Medulla oblongata (tissue), 1 donor: ENCODE measurements around the gene ATG7.

Source experiments
- DNase-seq: peaks from one replicate; pipeline ENCODE4 v3.0.0-alpha.2; 2015; ENCODE audit errors: extremely low spot score

ATG7 gene, protein sequence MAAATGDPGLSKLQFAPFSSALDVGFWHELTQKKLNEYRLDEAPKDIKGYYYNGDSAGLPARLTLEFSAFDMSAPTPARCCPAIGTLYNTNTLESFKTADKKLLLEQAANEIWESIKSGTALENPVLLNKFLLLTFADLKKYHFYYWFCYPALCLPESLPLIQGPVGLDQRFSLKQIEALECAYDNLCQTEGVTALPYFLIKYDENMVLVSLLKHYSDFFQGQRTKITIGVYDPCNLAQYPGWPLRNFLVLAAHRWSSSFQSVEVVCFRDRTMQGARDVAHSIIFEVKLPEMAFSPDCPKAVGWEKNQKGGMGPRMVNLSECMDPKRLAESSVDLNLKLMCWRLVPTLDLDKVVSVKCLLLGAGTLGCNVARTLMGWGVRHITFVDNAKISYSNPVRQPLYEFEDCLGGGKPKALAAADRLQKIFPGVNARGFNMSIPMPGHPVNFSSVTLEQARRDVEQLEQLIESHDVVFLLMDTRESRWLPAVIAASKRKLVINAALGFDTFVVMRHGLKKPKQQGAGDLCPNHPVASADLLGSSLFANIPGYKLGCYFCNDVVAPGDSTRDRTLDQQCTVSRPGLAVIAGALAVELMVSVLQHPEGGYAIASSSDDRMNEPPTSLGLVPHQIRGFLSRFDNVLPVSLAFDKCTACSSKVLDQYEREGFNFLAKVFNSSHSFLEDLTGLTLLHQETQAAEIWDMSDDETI

DNA sequence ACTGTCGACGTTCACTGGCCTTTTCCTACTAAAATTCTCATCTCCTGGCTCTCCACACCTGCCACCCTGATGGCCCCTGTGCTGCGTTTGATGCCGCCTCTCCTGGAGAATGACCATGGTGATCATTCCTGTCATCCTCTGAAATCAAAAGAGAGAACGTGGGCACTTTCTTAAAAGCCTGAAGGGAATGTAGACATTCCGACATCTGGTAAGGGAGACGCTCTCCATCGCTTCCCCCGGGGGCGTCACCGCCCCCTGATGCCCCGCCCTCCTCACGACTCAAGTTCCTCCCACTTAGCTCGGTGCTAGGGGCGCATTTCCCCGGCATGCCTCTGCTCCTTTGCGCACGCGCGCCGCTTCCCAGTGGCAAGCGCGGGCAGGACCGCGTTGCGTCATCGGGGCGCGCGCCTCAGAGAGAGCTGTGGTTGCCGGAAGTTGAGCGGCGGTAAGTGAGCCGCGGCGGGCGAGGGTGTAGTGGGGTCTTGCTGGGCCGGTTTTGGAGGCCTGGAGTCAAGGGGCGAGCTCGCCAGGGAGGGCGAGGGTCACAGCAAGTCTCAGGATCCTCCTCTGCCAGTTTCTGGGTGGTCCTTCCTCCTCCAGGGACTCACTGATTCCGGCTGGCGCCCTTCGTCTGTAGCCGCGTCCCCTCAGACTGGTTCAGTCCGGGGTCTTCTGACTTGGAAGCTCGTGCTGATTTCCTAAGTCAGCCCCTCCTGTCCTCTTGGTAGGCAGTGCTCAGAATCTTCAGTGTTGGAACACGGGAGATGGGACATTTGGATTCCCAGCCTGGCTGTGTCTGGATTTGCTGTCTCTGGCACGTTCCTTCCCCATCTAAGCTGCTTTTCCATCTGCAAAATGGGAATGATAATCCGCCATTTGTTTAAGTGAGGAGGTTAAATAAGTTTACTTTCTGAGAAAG, at the start of gene ATG7:
ATG7 (plus strand) TSS at position 412 of the 919 bp plus-strand sequence. CDS start 26,299 bp downstream, outside the sequence.
- DNase-seq: peak; percentile 98

DNA sequence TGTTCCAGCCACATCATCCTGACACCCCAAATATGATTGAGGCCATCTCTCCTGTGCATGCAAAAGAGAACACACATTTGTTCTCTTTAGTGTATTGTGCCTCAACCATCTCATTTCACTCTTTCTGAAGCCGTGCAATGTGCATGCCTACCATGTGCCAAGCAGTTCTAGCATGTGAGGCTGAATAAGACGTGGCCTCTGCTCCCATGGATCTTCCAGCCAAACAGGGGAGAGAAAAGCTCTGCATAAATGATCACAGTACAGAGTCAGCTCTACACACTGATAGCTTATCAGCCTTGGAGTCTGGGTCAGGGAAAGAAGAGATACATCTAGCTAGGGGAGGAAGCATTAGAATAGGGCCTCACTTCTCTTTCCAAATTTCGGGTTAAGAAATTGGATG, 48.2 kb upstream of the ATG7 start:
- no peak for DNase-seq

DNA sequence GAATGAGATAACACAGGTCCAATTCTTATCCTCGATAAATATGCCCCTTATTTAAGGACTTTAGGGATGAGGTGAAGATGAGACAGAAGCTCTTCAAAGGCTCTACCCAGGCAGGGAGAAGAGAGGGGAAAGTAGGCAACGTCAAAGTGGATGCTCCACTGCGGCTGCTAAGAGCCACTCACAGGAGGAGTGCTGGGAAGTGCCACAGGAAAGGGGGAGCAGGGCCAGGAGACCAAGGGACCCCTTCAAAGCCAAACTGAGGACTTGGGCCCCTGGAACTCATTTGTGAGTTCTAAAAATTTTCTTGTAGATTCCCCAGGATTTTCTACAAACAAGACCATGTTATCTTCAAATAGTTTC, 47.3 kb upstream of the ATG7 start:
- no peak for DNase-seq

DNA sequence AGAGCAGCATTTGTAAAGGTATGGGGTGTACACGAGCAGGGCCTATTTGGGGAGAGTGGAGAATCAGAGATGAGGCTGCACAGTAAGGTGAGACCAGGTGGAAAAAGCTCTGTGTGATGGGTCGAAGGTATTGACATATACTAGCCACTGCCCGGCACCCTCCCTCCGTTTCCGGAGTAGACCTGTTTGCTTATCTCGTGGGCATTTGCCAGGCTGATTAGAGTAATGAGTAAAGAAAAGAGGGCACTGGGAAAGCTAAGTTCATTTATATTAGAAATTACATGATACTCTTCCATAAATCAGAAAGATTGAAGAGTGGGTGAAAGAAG, 46.2 kb upstream of the ATG7 start:
- no peak for DNase-seq

DNA sequence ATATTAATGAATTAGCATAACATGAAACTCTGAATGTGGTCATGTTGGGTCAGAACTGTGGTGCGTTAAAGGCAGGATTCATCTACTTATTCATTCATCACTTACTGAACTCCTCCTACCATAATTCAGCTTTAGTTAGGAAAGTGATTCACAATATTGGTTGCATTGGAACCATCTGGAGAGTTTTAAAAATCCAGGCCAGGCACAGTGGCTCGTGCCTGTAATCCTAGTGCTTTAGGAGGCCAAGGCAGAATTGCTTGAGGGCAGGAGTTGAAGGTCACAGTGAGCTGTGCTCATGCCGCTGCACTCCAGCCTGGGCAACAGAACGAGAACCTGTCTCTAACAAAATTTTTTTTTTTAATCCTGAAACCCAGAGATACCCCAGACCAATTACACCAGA, 44.2 kb upstream of the ATG7 start:
- DNase-seq: no peak

DNA sequence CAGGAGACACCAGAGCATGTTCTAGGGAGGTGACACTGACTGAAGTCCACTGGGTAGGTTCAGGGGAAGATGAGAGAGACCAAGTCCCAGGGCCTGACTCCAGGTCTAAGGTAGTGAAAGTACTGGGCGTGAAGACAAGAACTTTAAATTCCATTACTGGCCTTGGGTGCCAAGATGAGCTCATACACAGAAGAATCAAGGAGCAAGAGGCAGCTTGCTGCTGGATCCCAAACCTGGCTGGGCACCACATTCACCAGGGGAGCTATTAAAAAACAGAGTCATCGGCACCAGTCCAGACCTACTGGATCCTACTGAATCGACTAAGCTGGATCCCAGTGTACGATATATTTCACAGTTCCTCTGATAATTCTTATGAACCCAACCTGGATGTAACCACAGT, 42.1 kb upstream of the ATG7 start:
- no peak for DNase-seq

DNA sequence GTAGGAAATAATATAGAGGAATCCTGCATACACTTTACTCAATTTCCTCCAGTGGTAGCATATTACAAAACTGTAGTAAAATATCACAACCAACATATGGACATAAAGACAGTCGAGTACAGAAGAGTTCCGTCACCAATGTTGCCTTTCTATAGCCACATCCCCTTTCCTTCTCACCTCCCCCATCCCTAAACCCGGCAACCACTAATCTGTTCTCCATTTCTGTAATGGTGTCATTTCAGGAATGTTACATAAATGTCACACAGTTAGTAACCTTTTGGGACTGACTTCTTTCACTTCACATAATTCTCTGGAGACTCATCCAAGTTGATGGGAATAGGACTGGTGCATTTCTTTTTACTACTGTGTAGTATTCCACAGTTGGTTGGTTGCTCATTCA, 41.4 kb upstream of the ATG7 start:
- no peak for DNase-seq

DNA sequence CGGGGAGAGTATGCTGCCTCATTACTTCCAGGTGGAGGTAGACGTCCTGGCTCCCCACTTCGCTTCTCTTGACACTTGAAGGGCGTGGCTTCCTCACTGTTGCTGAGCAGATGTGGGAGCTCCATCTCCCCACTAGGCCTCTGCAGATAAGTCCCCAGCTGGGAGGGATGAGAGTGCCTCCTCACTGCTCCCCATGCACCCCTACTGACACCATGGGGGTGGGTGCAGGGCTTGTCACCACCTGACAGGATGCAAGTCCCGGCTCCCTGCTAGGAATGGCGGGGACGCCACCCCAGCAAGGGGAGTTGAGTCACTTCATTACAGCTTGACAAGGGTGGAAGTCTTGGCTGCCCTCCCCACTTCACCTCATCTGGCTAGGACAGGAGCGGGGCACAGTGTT, 36.8 kb upstream of the ATG7 start:
- DNase-seq: no peak

DNA sequence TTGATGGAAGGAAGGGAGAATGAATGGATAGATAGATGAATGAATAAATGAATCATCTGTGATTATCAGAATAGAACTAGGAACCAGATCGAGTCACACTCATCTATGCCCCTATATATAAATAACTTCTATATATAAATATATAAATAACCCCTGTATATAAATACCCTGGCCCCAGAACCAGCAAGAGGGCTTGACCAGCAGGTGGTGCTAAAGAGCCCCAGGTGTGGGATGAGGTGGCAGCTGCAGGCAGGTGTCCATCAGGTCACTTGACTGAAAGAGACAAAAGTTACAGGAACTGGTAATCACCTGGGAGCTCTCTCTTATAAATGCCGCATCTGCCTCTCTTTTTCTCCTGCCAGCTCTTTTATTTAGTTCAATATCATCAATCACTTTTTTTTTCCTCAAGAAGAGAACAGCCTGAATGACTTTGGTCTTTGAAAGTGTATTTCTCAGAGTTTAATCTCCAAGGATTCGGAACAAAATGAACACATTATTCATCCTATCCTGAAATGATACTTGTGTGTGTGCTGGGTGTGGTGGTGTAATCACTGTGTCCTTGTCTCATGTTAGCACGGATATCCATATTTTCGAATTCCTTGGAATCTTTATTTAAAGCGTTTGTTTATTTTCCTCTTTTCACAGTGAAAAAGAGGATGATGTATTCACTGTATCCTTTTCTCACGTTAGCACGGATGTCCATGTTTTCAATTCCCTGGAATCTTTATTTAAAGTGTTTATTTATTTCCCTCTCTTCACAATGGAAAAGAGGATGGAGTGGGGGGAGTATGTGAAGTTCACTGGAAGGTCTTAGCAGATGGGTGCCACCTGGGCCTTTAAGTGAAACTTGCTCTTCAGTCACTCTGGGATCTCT, 35.4 kb upstream of the ATG7 start:
- peak; percentile 45 for DNase-seq

DNA sequence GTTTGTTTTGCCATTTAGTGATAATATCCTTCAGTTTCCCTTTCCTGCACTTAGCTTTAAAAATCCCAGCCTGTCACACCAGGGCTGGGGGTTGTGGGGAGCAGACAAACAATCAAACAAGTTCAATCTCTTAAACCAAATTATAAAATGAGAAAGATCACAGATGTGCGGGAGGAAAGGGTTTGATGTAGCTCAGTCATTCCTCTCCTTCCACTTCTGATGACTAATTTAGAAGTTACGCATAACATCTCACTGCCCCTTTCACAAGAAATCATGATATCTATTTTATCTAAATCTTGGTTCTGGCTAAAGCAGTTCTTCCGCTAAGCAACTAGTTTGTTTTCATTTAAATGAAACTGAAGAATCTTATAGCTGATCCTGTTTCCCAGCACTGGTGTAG, 34.1 kb upstream of the ATG7 start:
- DNase-seq: no peak

DNA sequence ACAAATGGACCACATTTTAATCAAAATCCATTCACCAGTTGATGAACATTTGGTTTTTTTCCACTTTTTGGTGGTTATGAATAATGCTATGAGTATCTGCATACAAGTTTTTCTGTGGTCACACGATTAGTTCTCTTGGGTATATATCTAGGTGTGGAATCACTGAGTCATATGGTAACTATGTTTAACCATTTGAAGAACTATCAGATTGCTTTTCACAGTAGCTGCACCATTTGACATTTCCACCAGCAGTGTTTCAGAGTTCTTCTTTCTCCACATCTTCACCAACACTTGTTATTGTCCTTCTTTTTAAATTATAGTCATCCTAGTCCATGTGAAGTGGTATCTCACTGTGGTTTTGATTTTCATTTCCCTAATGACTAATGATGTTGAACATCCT, 33.3 kb upstream of the ATG7 start:
- no peak for DNase-seq

DNA sequence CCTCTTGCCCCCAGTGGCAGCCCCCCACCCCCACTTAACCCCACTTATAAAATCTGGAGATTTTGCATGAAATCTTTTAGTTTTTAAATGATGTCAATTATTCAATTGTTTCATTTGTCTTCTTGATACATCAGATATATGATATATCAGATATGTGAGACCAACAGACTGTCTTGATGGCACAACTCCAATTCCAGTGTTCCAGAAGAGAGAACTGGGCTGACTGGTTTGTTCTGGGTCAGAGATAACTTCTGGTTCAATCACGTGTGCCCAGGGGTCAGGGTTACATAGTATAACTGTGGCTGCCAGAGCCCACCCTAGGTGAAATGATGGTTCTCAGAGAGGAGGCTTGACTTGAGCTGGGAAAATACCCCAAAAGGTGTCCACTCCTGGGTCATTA, 32.4 kb upstream of the ATG7 start:
- DNase-seq: no peak

DNA sequence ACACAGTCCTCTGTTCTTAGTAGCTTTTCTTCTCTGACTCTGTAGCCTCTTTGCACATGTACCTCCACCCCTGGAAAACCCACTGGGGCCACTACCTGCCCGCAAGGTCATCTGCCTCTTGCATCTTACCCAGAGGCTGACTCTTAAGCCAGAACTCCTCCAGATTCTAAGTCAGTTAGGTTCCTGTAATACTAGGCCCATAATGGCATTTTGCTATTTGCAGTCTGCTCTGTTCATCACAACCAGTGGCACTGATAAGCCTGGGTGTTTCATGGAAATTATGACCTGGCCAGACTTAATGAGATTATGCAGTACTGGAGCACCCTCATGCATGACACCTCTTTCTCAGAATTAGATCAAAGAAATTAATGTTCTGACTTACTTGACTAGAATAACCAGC, 31.7 kb upstream of the ATG7 start:
- no peak for DNase-seq

DNA sequence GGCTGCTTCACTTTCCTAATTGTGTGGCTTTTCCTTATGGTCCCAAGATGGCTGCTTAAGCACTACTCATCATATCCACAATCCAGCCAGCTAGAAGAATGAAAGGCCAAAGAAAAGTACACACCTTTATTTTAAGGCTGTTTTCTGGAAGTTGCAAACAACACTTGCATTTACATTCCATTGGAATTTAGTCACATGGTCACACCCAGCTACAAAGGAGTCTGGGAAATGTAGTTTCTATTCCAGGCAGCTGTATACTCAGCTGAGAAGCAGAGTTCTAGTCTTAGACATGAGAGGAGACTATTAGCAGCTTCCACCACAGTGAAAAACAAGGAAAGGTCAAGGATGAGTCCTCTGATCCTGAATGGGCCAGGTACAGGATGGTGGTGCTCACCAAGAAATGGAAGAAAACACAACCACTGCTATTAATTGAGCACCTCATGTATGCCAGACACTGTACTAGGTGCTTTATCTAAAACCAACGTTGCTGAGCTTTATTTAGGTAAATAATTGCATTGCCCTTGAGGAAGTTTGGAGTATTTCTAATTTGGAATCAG, 28.0 kb upstream of the ATG7 start:
- DNase-seq: no peak

DNA sequence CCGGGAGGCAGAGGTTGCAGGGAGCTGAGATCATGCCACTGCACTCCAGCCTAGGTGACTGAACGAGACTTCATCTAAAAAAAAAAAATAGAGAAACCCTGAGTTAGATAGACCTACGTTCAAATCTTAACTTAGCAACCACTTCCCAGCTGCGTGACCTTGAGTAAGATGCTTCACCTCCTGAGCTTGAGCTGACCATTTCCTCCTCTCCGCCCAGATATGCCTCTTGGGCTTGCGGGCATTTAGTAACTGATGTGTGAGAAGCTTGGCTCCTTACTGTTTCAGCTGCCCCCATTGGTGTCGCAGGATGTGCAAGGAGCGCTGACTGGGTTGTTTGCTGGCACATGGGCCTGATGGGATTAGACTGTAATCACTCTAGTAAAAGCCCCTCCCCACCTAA, 26.9 kb upstream of the ATG7 start:
- DNase-seq: no peak

DNA sequence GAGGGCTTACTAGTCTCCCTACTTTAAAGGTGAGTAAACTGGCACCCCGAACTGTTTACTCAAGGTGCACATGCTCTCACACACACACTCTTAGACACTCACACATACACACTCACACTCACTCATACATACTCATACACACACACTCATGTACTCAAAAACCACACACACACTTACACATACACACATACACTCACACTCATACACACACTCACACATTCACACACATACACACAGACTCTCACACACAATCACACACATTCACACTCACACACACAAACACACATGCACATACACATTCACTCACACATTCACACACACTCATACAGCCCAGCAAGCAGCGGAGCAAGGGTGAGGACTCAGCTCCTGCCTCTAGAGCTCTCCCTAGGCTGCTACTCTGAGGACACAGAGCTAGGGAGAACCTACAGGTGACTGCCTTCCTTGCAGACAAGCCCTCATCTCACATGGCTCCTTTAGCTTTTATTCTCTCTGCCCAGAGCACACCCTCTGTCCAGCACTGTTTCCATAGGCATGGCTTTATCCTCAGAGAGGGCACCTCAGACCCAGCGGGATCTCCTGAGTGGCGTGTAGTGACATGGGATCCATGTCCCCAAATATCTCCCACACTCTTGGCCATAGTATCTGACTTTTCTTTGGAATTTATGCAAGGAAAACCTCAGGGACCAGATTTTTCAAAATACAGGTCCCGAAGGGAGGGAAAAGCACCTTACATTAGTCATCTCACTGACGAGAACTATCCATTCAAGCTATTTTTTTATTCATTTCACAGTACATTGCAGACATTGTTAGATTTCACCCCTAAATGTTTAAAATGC, 26.2 kb upstream of the ATG7 start:
- no peak for DNase-seq

DNA sequence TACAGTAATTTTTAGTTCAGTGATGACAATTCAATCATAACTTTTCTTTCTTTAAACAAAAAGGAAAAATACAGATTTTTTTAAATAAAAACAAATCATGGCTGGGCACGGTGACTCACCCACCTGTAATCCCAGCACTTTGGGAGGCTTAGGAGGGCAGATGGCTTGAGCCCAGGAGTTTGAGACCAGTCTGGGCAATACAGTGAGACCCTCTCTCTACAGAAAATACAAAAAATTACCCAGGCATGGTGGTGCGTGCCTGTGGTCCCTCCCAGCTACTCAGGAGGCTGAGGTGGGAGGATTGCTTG, 25.6 kb upstream of the ATG7 start:
- DNase-seq: no peak

DNA sequence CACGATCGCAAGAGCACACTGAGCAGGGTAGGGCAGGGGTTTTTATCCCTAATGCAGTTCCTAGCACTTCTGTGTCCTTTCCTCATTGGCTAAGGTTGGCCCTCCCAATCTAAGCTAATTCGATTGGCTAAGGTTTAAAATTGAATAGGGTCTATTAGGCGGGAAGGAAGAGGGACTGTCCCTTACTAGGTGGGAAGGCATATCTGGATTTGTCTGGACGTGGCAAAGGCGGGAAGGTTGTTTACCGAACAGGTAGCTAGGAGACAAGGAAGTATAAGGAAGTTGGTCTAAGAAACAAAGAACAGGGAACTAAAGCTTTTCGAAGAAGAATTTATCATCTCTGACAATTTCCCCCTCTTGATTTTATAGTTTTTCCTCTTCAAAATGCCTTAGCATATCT, 24.8 kb upstream of the ATG7 start:
- DNase-seq: no peak

DNA sequence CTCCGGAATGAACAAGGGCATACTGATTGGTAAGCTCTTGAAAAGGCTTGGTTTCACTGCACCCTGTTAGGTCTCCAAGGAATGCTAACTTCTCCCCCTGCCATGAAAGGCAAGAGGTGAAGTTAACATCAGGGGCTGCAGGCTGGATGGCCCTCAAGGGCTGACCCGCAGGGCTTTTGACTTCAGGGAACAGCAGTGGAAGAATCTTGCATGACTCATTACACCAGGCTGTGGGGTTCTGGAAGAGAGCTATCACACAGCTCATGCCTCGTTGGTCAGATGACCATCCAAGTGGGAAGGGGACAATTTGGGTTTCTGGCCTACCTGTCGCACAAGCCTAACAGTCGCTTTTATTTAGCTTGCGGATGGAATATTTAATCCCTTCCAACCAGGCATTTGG, 23.6 kb upstream of the ATG7 start:
- DNase-seq: no peak
